Neural cell (in vitro differentiated cells): ENCODE results near the gene DGKI. TPM values are rescaled to one million over a fixed set of nuclear protein-coding genes. Genes with fewer than 3 reads are reported as not detected.

Experiments used
- H2AFZ ChIP-seq: fragments of 200-600, 300-800 bp; sonication (generic), shearing (Covaris generic); 2 replicates; pipeline ENCODE4 v1.6.0; 2014; ENCODE audit warnings: low read depth, mild to moderate bottlenecking, antibody characterized with exemption, low read length, moderate library complexity
- H3F3A ChIP-seq: fragments of 200-600 bp; shearing (Covaris generic); 2 replicates; pipeline ENCODE4 v1.6.1; 2016; ENCODE audit warnings: mild to moderate bottlenecking, moderate library complexity, mixed read lengths, antibody characterized with exemption, low read length; ENCODE audit not compliant: insufficient read depth, poor library complexity, severe bottlenecking
- H3K27ac ChIP-seq: fragments of 200-600, 300-800 bp; sonication (generic), shearing (Covaris generic); 2 replicates; pipeline ENCODE4 v1.5.1; 2014; ENCODE audit warnings: mild to moderate bottlenecking, low read length, moderate library complexity
- H3K27me3 ChIP-seq: fragments of 300-800, 200-600 bp; sonication (generic), shearing (Covaris generic); 2 replicates; pipeline ENCODE4 v1.6.0; 2014; ENCODE audit warnings: mild to moderate bottlenecking, low read depth, low read length, moderate library complexity; ENCODE audit not compliant: insufficient read depth
- H3K36me3 ChIP-seq: fragments of 300-800, 200-600 bp; sonication (generic), shearing (Covaris generic); 2 replicates; pipeline ENCODE4 v1.5.1; 2014; ENCODE audit warnings: mild to moderate bottlenecking, antibody characterized with exemption, low read length, moderate library complexity; ENCODE audit not compliant: insufficient read depth
- H3K4me2 ChIP-seq: fragments of 300-800, 200-600 bp; sonication (generic), shearing (Covaris generic); 2 replicates; pipeline ENCODE4 v1.6.0; 2014; ENCODE audit warnings: mild to moderate bottlenecking, low read length
- H3K4me3 ChIP-seq: fragments of 300-800, 200-600 bp; sonication (generic), shearing (Covaris generic); 2 replicates; pipeline ENCODE4 v1.5.1; 2014; ENCODE audit warnings: mild to moderate bottlenecking, low read length, moderate library complexity
- H3K79me2 ChIP-seq: fragments of 200-600 bp; shearing (Covaris generic); replicated peaks from 2 replicates; pipeline ENCODE4 v1.6.0; 2014; ENCODE audit warnings: mild to moderate bottlenecking, low read length, moderate library complexity; ENCODE audit not compliant: insufficient read depth
- H3K9ac ChIP-seq: fragments of 300-800, 200-600 bp; sonication (generic), shearing (Covaris generic); 2 replicates; pipeline ENCODE4 v1.6.1; 2016; ENCODE audit warnings: mild to moderate bottlenecking, low read length, mixed read lengths
- H3K9me2 ChIP-seq: fragments of 200-600 bp; shearing (Covaris generic); 2 replicates; pipeline ENCODE4 v1.6.1; 2016; ENCODE audit warnings: mild to moderate bottlenecking, low read length, mixed read lengths; ENCODE audit not compliant: insufficient read depth
- H3K9me3 ChIP-seq: fragments of 200-600, 300-800 bp; sonication (generic), shearing (Covaris generic); 2 replicates; pipeline ENCODE4 v1.6.1; 2016; ENCODE audit warnings: mild to moderate bottlenecking, mixed run types, low read length, moderate library complexity, mixed read lengths
- H4K20me1 ChIP-seq: fragments of 200-600 bp; shearing (Covaris generic); 2 replicates; pipeline ENCODE4 v1.6.1; 2016; ENCODE audit warnings: mild to moderate bottlenecking, mixed run types; ENCODE audit not compliant: insufficient read depth
- CTCF ChIP-seq: fragments of 450-650 bp; IDR thresholded peaks from 2 replicates; pipeline ENCODE4 v1.5.1; 2014; ENCODE audit warnings: antibody characterized with exemption, mild to moderate bottlenecking, moderate library complexity; ENCODE audit not compliant: poor library complexity, severe bottlenecking
- EP300 ChIP-seq: fragments of 450-650 bp; conservative IDR thresholded peaks from 2 replicates; pipeline ENCODE4 v1.6.1; 2014; ENCODE audit warnings: antibody characterized with exemption, mild to moderate bottlenecking, moderate library complexity; ENCODE audit not compliant: poor library complexity, severe bottlenecking
- EZH2 ChIP-seq: fragments of 200-600, 300-800 bp; shearing (Covaris generic), sonication (generic); IDR thresholded peaks from 2 replicates; pipeline ENCODE4 v1.6.1; 2014; ENCODE audit warnings: antibody characterized with exemption, low read length, borderline replicate concordance, mild to moderate bottlenecking; ENCODE audit not compliant: insufficient read depth, poor library complexity, severe bottlenecking
- MXI1 ChIP-seq: fragments of 450-650 bp; conservative IDR thresholded peaks from 2 replicates; pipeline ENCODE4 v1.6.1; 2014; ENCODE audit warnings: antibody characterized with exemption, mild to moderate bottlenecking; ENCODE audit not compliant: poor library complexity, severe bottlenecking
- POLR2AphosphoS5 ChIP-seq: IDR thresholded peaks from 2 replicates; pipeline ENCODE4 v1.6.1; 2012
- RAD21 ChIP-seq: fragments of 450-650 bp; conservative IDR thresholded peaks from 2 replicates; pipeline ENCODE4 v1.6.1; 2014; ENCODE audit warnings: antibody characterized with exemption, mild to moderate bottlenecking, moderate library complexity
- REST ChIP-seq: IDR thresholded peaks from 2 replicates; pipeline ENCODE4 v1.6.1; 2012; ENCODE audit warnings: borderline replicate concordance
- SMC3 ChIP-seq: fragments of 450-650 bp; conservative IDR thresholded peaks from 2 replicates; pipeline ENCODE4 v1.6.1; 2014; ENCODE audit warnings: antibody characterized with exemption, mild to moderate bottlenecking, moderate library complexity; ENCODE audit not compliant: poor library complexity
- TAF1 ChIP-seq: IDR thresholded peaks from 2 replicates; pipeline ENCODE4 v1.6.1; 2012; ENCODE audit warnings: low read depth
- polyA plus RNA-seq: library from polyadenylated mRNA; depleted of rRNA; stranded (reverse); fragments of >200 nt; gene quantifications from 2 replicates; pipeline ENCODE4 v1.2.3, GENCODE V29; 2014

The DGKI gene
- polyA plus RNA-seq, 1 donor from 2014 or later = 15.8 TPM

- H3K9me3 ChIP-seq = no peaks in the 10 kb centered on the region
- H3K4me3 ChIP-seq = no peak overlapping the region
- no peaks in the 10 kb centered on the region for H3K36me3 ChIP-seq
- no peaks in the 10 kb centered on the region for H3K9me2 ChIP-seq
- H3K9ac ChIP-seq = no peak overlapping the region
- H3K79me2 ChIP-seq = no peaks in the 10 kb centered on the region
- H3K27ac ChIP-seq = no peak overlapping the region
- H4K20me1 ChIP-seq = no peaks in the 10 kb centered on the region
- H3K4me2 ChIP-seq = no peak overlapping the region
- H2AFZ ChIP-seq = no peak overlapping the region
- TF ChIP-seq RAD21 (no peak), SMC3 (no peak), MXI1 (no peak), CTCF (no peak), TAF1 (no peak), EZH2 (no peak), REST (no peak), EP300 (no peak), POLR2AphosphoS5 (no peak)
- H3K27me3 ChIP-seq = no peaks in the 10 kb centered on the region
- no peaks in the 10 kb centered on the region for H3F3A ChIP-seq
Measured at GRCh38 chr7:137658190-137658900, 188.4 kb downstream of the DGKI start.

- Histone ChIP-seq H3F3A (no peaks in the 10 kb centered on the region), H3K79me2 (no peaks in the 10 kb centered on the region), H3K27ac (no peak overlapping the region), H3K4me3 (no peak overlapping the region), H3K36me3 (no peaks in the 10 kb centered on the region), H2AFZ (no peak overlapping the region), H4K20me1 (no peaks in the 10 kb centered on the region), H3K9ac (no peak overlapping the region), H3K9me3 (no peaks in the 10 kb centered on the region), H3K27me3 (no peaks in the 10 kb centered on the region), H3K9me2 (no peaks in the 10 kb centered on the region), H3K4me2 (no peak overlapping the region)
- TF ChIP-seq RAD21 = no peak
- no peak for TF ChIP-seq TAF1
- TF ChIP-seq REST = no peak
- TF ChIP-seq SMC3 = no peak
- TF ChIP-seq CTCF = no peak
Measured at GRCh38 chr7:137657476-137658189, 189.1 kb downstream of the DGKI start.
